Head of caudate nucleus (tissue), 42 donors: Measurements from ENCODE around the gene TRIM62.
"Not testable (repeated sequence)": the region's sequence is repeated elsewhere in the genome, so short reads cannot be mapped to it uniquely, and the experiment has no call there.

Experiments used
- DNase-seq, 42 donors: peaks; one replicate each; pipeline versions ENCODE4 v3.0.0 to v3.0.0-alpha.2; 2020 to 2021; ENCODE audit warnings: mixed read lengths in 7 of 42
- intact Hi-C: fragments of 100-400 bp; cut with DNase I; formaldehyde crosslinking; loops from one replicate; pipeline ENCODE4 v1.15.0; 2022

The TRIM62 gene

DNA sequence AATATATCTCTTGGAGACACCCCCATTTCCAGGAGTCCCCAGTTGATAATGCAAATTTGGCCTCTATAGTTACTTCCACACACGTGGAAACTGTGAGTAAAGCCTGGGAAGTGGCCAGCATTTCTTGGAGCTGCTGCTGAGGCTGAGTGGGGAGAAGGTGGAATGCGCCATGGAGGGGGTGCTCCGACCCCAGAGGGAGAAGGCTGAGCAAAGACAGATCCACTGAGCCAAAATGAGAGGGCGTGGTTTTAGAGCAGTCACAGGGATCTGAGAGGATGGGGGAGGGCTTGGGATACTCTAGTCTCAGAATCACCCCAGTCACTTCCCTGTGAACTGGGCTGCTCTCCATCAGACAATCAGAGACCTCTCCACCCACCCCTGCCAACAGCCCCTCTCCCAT lies 38.7 kb downstream of the TRIM62 start:
- no peak for DNase-seq

DNA sequence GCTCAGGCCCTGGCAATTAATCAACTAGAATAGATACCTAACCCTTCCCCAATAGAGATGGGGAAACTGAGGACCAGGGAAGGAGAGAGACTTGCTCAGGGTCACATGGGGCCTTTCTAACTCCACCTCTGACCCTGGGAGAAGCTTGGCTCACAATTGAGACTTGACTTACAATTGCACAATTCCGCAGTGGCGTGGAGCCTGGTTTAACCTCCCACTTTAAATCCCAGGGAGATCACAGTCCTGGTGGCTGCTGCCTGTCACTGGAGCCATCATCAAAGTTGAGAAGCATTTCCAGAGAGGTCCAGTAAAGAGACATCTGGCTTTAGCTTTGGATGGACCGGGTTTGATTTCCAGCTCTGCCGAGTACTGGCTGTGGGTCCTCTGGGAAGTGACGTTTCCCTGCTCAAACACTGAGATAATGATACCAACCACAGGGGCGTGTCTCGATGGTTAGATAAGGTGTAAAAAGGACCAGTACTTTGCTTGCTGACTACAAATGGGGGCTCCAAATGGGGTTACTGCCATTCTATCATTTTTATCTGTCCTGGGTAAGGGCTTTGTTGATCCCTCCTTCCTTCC lies 39.3 kb downstream of the TRIM62 start:
- intact Hi-C loops: no loop called here
- DNase-seq: no peak

More for the DNA sequence above, 38.7 kb downstream of the TRIM62 start:
- intact Hi-C loops: no loop called here

DNA sequence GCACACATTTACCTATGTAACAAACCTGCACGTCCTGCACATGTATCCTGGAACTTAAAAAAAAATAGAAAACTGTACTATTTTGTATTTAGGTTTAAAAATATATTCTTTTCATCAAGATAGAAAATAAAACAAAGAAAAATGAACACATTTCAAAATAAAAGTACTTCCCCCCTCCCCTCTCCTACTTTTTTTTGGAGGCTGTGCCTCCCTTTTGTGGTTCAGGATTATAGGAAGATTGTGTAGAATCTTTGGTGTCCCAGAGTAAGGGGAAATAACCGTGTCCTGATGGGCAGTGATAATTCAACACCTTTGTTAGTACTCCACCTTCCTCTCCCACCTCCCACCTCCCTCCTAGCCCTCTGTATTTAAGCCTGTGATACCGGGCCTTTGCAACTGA lies 40.1 kb downstream of the TRIM62 start:
- intact Hi-C loops: no loop called here
- no peak for DNase-seq

DNA sequence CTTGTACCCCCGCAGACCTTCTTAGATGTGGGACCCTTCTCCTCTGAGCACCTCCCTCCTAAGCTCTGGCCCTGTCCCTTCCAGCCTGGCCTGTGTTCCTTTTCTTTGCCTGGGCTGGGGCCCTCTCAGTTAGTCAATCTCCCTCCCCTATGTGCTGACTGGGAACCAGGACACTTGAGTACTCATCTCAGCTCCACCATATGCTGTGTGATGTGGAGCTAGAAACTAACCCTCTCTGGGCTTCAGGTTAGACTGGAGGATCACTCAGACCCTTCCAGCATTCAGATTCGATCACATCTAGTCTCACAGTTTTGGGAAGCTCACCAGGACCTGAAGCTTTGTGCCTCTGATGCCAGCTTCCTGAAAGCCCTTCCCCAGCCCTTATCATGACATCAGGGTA lies 40.6 kb downstream of the TRIM62 start:
- intact Hi-C loops: no loop called here
- no peak for DNase-seq

DNA sequence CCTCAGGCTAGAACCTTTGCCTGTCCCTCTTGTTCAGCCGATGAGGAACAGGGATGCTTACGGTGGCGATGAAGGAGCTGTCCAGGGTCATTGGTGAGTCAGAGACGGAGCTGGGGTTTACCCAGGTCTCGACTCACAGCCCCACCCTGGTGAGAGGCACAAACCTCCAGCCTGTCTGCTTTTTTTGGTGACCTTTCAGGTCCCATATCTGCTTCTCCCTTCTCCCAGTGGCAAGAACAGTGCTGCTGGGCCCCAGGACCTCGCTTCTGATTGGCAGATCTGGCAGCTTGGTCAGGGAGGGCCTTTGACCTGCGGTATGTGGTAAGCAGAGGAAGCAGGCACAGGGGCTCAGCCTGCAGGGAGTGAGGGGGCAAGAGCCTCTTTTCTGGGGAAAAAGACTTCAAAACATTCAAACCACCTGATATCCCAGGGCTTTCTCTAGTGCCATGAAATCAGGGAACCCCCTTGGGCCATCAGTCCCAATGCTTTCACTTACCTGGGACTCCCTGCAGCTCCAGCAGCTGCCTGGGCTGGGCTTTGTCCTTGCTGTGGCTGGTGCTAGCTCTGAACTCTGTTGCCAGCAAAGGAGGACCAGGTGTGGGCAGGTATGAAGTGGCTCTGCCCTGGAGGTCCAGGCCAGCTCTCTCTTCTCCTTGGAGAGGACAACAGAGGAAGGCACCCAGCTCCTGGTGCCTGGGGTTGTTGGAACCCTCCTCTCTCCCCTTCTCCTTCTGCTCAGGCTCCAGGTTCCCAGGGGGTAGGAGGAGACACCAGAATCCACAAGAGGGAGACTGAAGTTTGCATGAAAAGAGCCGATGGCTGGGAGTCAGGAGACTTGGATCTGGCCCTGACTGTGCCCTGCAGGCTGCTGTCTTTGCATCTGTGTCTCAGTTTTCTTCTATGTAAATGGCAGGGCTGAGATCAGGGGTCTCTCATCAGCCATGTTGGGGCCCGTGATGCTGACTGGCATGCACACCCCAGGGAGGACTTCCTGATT lies 41.4 kb downstream of the TRIM62 start:
- intact Hi-C loops: no loop called here

DNA sequence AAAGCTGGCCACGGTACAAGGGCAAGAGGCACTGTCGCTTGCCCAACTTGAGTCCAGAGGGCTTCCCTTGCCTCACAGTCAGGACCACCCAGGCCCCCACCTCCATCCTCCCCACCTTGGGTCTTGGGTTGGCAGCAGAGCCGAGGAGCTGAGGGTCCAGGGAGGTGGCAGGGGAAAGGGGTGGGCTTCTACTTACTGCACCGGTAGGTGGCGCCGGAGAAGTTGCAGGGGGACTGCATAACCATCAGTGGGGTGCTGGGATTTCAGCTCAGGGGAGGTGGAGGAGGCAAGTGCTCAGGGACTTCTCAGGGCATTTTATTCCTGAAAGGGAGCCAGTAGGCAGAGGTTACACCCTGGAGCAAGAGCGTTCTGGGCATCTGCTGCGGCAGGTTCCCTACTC lies 44.0 kb downstream of the TRIM62 start:
- DNase-seq: peak; percentile 33 to 87 (median 62)
- intact Hi-C loops: loop anchor here (10.0 kb wide), 1 partner anchor 117 kb away; the partner anchor contains the start of gene ZNF362

More for the DNA sequence above, 41.4 kb downstream of the TRIM62 start:
- DNase-seq: peak in 2 of 42 donors; percentile 13 to 47

- intact Hi-C loops: loop anchor here (10.0 kb wide), 1 partner anchor 119 kb away; the partner anchor contains the start of gene ZNF362
- DNase-seq: not testable (repeated sequence)
Measured at GRCh38 chr1:33136041-33136440, 45.8 kb downstream of the TRIM62 start.

- intact Hi-C loops: loop anchor here (10.0 kb wide), 1 partner anchor 121 kb away; the partner anchor contains the start of gene ZNF362
- DNase-seq: peak in 2 of 42 donors; percentile 3 to 26
Measured at GRCh38 chr1:33133478-33134105, 48.3 kb downstream of the TRIM62 start.

GRCh38 chr1:33132549-33132948 lies 49.3 kb downstream of the TRIM62 start:
- no peak for DNase-seq

GRCh38 chr1:33131191-33131590 lies 50.7 kb downstream of the TRIM62 start:
- DNase-seq: no peak
- intact Hi-C loops: loop anchor here (10.0 kb wide), 1 partner anchor 124 kb away; the partner anchor contains the start of gene ZNF362

More at GRCh38 chr1:33132549-33132948, 49.3 kb downstream of the TRIM62 start:
- intact Hi-C loops: loop anchor here (10.0 kb wide), 1 partner anchor 122 kb away; the partner anchor contains the start of gene ZNF362

GRCh38 chr1:33130297-33130696 lies 51.5 kb downstream of the TRIM62 start:
- DNase-seq: peak in 2 of 42 donors; percentile 3 to 27
- intact Hi-C loops: loop anchor here (10.0 kb wide), 1 partner anchor 125 kb away; the partner anchor contains the start of gene ZNF362

- no peak for DNase-seq
- intact Hi-C loops: loop anchor here (10.0 kb wide), 2 partner anchors 236 to 346 kb away; partner anchors contain the start of gene ZSCAN20
Measured at GRCh38 chr1:33128781-33129180, 53.1 kb downstream of the TRIM62 start.

GRCh38 chr1:33127001-33127823 lies 54.6 kb downstream of the TRIM62 start:
- intact Hi-C loops: loop anchor here (10.0 kb wide), 2 partner anchors 238 to 348 kb away; partner anchors contain the start of gene ZSCAN20
- DNase-seq: peak; percentile 94 to 99 (median 98)

- intact Hi-C loops: loop anchor here (10.0 kb wide), 2 partner anchors 238 to 348 kb away; partner anchors contain the start of gene ZSCAN20
Measured at GRCh38 chr1:33126411-33127000, 55.3 kb downstream of the TRIM62 start.

DNA sequence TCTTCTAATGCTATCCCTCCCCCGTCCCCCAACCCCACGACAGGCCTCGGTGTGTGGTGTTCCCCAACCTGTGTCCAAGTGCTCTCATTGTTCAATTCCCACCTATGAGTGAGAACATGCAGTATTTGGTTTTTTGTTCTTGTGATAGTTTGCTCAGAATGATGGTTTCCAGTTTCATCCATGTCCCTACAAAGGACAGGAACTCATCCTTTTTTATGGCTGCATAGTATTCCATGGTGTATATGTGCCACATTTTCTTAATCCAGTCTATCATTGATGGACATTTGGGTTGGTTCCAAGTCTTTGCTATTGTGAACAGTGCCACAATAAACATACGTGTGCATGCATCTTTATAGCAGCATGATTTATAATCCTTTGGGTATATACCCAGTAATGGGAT lies 57.2 kb downstream of the TRIM62 start:
- intact Hi-C loops: loop anchor here (10.0 kb wide), 2 partner anchors 240 to 350 kb away; partner anchors contain the start of gene ZSCAN20

More at GRCh38 chr1:33126411-33127000, 55.3 kb downstream of the TRIM62 start:
- DNase-seq: peak in 2 of 42 donors; percentile 7 to 40

DNA sequence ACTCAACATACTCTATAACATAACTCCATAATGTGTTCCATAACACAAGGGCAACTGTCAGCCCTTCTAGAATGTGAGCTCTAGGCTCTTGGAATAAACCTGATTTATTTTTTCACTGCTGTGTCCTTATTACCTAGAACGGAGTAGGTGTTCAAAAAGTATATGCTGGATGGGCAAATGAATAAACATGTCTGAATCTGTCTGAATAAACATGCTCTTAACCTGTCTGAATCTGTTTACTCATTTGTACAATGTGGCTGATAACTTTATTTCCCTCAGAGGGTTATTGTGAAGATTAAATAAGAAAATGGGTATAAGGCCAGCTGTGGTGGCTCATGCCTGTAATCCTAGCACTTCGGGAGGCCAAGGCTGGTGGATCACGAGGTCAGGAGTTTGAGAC lies 58.6 kb downstream of the TRIM62 start:
- no peak for DNase-seq
- intact Hi-C loops: loop anchor here (10.0 kb wide), 2 partner anchors 242 to 352 kb away; partner anchors contain the start of gene ZSCAN20

More for the DNA sequence above, 57.2 kb downstream of the TRIM62 start:
- peak in 1 of 42 donors; percentile 14 for DNase-seq

- DNase-seq: peak in 1 of 42 donors; percentile 20
- intact Hi-C loops: loop anchor here (10.0 kb wide), 2 partner anchors 242 to 352 kb away; partner anchors contain the start of gene ZSCAN20
Measured at GRCh38 chr1:33122483-33123178, 59.2 kb downstream of the TRIM62 start.
